Breast epithelium (tissue), 4 donors: ENCODE results near the gene THBD. TPM values are rescaled to one million over a fixed set of nuclear protein-coding genes. Genes with fewer than 3 reads are reported as not detected.

Experiments
- DNase-seq, 2 donors: peaks; one replicate each; pipeline ENCODE4 v3.0.0-alpha.2; 2019; ENCODE audit warnings: low spot score in 2 of 2
- H3K27ac ChIP-seq, 2 donors: fragments of 200-600 bp; sonication (generic) in 1 of 2; one replicate each; pipeline ENCODE4 v1.5.1; 2016 to 2019; ENCODE audit warnings: mild to moderate bottlenecking in 1 of 2
- H3K27me3 ChIP-seq, 2 donors: fragments of 200-600 bp; sonication (generic) in 1 of 2; one replicate each; pipeline versions ENCODE4 v1.5.1 to v1.6.0; 2017 to 2019; ENCODE audit warnings: control low read depth in 1 of 2, mild to moderate bottlenecking in 1 of 2
- H3K36me3 ChIP-seq: fragments of 200-600 bp; one replicate; pipeline ENCODE4 v1.5.1; 2019
- H3K4me1 ChIP-seq, 2 donors: fragments of 200-600 bp; sonication (generic); one replicate each; pipeline ENCODE4 v1.5.1; 2016 to 2019; ENCODE audit warnings: control low read depth in 1 of 2
- H3K4me3 ChIP-seq, 3 donors: fragments of 200-600 bp; sonication (generic); 1 replicate in 2 of 3; 2 replicates in 1 of 3; pipeline ENCODE4 v1.5.1; 2016 to 2019; ENCODE audit warnings: mild to moderate bottlenecking in 3 of 3, moderate library complexity in 2 of 3
- H3K9me3 ChIP-seq, 2 donors: fragments of 200-600 bp; sonication (generic) in 1 of 2; one replicate each; pipeline ENCODE4 v1.5.1; 2016 to 2019; ENCODE audit warnings: control low read depth in 1 of 2
- POLR2A ChIP-seq: fragments of 450-650 bp; IDR thresholded peaks from one replicate; pipeline ENCODE4 v1.6.1; 2016; ENCODE audit warnings: antibody characterized with exemption, mild to moderate bottlenecking, moderate library complexity
- POLR2AphosphoS5 ChIP-seq, 3 donors: sonication (generic); formaldehyde crosslinking; IDR thresholded peaks; one replicate each; pipeline ENCODE4 v1.6.1; 2017; ENCODE audit warnings: antibody characterized with exemption in 3 of 3
- intact Hi-C: fragments of 100-400 bp; cut with DNase I; formaldehyde crosslinking; loops from one replicate; pipeline ENCODE4 v1.15.1; 2023; ENCODE audit warnings: low total_unique reads
- total RNA-seq, 3 donors: library from RNA; depleted of rRNA; stranded (reverse); fragments of >200 nt; gene quantifications; one replicate each; pipeline ENCODE4 v1.1.0, GENCODE V29; 2016
- TF ChIP-seq, protein P1 (sequence below), 3 donors: fragments of 450-650 bp; IDR thresholded peaks; one replicate each; pipeline ENCODE4 v1.5.1; 2016 to 2017; ENCODE audit warnings: antibody characterized with exemption in 3 of 3, mild to moderate bottlenecking in 3 of 3, moderate library complexity in 3 of 3

THBD gene
- total RNA-seq, 3 donors from 2014 or later, result 22.6 to 44.2 (median 28.2) TPM

DNA sequence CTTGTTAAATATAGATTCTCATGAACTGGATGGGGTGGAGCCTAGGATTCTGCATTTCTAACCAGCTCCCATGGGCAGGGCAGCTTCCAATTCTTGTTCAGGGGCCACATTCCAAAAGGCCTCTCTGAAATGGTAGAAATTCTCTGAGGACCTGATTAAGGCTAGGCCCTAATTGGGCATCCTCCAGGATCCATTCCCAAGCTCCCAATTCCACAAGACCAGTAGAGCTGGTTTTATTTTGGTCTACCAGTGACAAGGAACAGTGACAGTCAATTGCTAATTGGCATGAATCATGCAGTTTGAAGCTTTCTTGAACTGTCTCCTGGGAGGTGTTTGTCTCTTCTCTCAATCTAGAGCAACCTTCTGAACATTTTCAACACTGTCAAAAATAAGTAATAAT, 3.0 kb downstream of the THBD start:
- DNase-seq, result no peak
- Histone ChIP-seq H3K27ac (no peak overlapping the region), H3K27me3 (peaks cover 0 to 10% of the 10 kb centered on the region in 2 donors), H3K4me1 (peaks cover 0 to 4% of the 10 kb centered on the region in 2 donors), H3K9me3 (no peaks in the 10 kb centered on the region), H3K36me3 (no peaks in the 10 kb centered on the region), H3K4me3 (peak overlapping the region in 2 of 3 donors; percentile 63 to 83)
- intact Hi-C loops, result no loop called here
- TF ChIP-seq POLR2AphosphoS5 (IDR thresholded peaks at IDR 0.05) (no peak), POLR2A (no peak)
- TF ChIP-seq, protein P1, sequence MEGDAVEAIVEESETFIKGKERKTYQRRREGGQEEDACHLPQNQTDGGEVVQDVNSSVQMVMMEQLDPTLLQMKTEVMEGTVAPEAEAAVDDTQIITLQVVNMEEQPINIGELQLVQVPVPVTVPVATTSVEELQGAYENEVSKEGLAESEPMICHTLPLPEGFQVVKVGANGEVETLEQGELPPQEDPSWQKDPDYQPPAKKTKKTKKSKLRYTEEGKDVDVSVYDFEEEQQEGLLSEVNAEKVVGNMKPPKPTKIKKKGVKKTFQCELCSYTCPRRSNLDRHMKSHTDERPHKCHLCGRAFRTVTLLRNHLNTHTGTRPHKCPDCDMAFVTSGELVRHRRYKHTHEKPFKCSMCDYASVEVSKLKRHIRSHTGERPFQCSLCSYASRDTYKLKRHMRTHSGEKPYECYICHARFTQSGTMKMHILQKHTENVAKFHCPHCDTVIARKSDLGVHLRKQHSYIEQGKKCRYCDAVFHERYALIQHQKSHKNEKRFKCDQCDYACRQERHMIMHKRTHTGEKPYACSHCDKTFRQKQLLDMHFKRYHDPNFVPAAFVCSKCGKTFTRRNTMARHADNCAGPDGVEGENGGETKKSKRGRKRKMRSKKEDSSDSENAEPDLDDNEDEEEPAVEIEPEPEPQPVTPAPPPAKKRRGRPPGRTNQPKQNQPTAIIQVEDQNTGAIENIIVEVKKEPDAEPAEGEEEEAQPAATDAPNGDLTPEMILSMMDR (IDR thresholded peaks at IDR 0.05), result no peak

GRCh38 chr20:23043376-23043775, 6.1 kb downstream of the THBD start:
- H3K4me3 ChIP-seq, result no peak overlapping the region
- no peaks in the 10 kb centered on the region for H3K36me3 ChIP-seq
- no peak for DNase-seq
- intact Hi-C loops, result no loop called here
- peaks cover 0 to 16% of the 10 kb centered on the region in 2 donors for H3K27me3 ChIP-seq
- H3K4me1 ChIP-seq, result no peaks in the 10 kb centered on the region
- TF ChIP-seq POLR2A (no peak), POLR2AphosphoS5 (IDR thresholded peaks at IDR 0.05) (no peak)
- TF ChIP-seq, protein P1 (IDR thresholded peaks at IDR 0.05), result no peak
- no peaks in the 10 kb centered on the region for H3K9me3 ChIP-seq
- H3K27ac ChIP-seq, result no peak overlapping the region

DNA sequence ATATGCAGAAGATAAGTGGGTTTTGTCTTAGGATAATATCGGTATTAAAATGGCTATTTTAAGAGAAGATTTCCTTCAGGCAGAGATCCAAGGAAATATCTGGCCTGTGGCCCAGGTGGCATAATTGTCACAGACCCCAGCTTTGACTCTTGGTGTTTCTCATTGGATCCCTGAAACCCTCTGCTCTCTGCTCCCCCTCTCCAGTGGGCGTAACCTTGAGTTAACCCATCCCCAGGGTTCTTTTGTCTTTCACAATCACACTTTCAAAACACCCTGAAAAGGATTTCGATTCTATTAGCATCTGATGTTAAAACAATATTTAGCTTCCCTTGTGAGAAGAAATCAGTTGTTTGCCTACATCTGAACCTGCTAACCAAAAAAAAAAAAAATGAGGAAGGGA, 7.2 kb downstream of the THBD start:
- Histone ChIP-seq H3K27me3 (peaks cover 0 to 6% of the 10 kb centered on the region in 2 donors), H3K27ac (no peak overlapping the region), H3K9me3 (no peaks in the 10 kb centered on the region), H3K4me3 (no peak overlapping the region), H3K36me3 (no peaks in the 10 kb centered on the region), H3K4me1 (no peaks in the 10 kb centered on the region)
- DNase-seq, result no peak
- TF ChIP-seq POLR2AphosphoS5 (IDR thresholded peaks at IDR 0.05) (no peak), POLR2A (no peak)
- TF ChIP-seq, protein P1 (IDR thresholded peaks at IDR 0.05), result no peak
- intact Hi-C loops, result no loop called here

DNA sequence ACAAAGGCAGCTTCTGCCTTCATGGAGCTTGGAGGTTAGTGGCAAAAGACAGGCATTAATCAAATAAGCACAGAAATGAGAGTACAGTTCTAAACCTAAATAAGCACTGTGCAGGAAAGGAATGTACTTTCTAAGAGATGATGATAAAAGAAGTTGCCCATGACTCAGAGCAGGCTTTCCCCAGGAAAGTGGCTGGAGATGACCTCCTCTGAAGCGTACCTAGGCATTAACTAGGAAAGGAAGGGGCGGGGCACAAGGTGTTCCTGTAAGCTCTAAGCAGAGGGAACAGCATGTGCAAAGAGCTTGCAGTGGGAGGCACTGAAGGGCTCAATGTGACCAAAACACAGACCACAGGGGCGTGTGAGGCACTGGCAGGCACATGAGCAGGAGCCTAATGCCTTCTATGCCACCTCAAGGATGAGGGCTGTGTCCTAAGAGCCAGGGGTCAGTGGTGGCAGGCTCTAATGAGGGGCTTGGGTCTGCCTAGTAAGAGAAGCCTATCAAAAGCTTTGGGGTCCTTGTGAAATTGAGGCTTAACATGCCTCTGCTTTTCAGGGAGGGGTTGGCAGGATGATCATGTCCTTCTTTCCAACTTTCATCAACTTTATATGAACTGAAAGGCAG, 9.5 kb downstream of the THBD start:
- no peak overlapping the region for H3K4me3 ChIP-seq
- H3K27ac ChIP-seq, result no peak overlapping the region
- no peaks in the 10 kb centered on the region for H3K9me3 ChIP-seq
- no peaks in the 10 kb centered on the region for H3K36me3 ChIP-seq
- DNase-seq, result no peak
- H3K4me1 ChIP-seq, result no peaks in the 10 kb centered on the region
- TF ChIP-seq POLR2AphosphoS5 (IDR thresholded peaks at IDR 0.05) (no peak), POLR2A (no peak)
- TF ChIP-seq, protein P1 (IDR thresholded peaks at IDR 0.05), result no peak
- intact Hi-C loops, result no loop called here
- peaks cover 0 to 26% of the 10 kb centered on the region in 2 donors for H3K27me3 ChIP-seq

DNA sequence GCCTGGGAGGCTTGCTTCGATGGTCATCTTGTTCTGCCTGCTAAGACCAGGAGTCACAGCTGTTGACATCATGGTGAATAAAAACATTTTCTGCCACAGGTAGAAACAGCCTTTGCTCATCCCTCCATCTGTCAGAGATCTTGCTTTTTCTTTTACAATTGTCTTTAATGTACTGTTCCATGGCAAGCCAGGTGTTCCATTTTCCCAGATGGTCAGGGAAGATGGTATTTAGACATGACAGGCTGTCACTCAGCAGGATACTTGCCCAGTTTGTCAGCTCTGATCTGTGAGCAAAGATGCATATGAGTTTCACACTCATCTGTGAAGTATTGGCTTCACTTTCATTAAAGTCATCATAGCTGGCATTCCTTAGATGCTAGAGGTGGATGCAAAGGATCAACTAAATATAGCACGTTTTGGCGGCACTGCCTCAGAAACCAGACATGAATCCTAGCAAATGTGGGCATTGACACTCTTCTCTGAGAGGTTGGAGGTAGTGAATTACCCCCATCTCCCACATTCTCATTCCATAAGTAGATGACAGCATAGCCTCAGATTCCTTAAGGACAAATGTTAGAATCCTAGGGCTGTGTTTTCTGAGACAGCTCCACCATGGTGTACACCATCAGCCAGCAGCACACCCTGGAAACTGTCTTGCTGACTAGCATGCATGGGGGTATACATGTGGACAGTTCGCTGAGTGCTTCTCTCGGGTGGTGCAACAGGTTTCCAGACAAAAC, 10.2 kb downstream of the THBD start:
- no peaks in the 10 kb centered on the region for H3K4me1 ChIP-seq
- no peak for DNase-seq
- H3K27ac ChIP-seq, result no peak overlapping the region
- H3K36me3 ChIP-seq, result no peaks in the 10 kb centered on the region
- peaks cover 0 to 33% of the 10 kb centered on the region in 2 donors for H3K27me3 ChIP-seq
- intact Hi-C loops, result no loop called here
- no peaks in the 10 kb centered on the region for H3K9me3 ChIP-seq
- TF ChIP-seq POLR2A, result no peak
- TF ChIP-seq, protein P1 (IDR thresholded peaks at IDR 0.05), result no peak
- no peak for TF ChIP-seq POLR2AphosphoS5 (IDR thresholded peaks at IDR 0.05)
- no peak overlapping the region for H3K4me3 ChIP-seq
